Neuronal stem cell (in vitro differentiated cells): ENCODE measurements around the gene SLC9C1.
A peak's percentile ranks its signal among the peaks of the same experiment; 100 is the strongest.

Experiments used
- DNase-seq: peaks from one replicate; pipeline ENCODE4 v3.0.0-alpha.2; 2013; ENCODE audit warnings: low spot score
- H2AFZ ChIP-seq: one replicate; pipeline ENCODE4 v1.6.1; 2013; ENCODE audit warnings: mild to moderate bottlenecking, low read length, inconsistent platforms
- H2AK5ac ChIP-seq: 2 replicates; pipeline ENCODE4 v1.6.1; 2013; ENCODE audit warnings: low read depth, mild to moderate bottlenecking, inconsistent platforms, low read length, moderate library complexity, mixed read lengths
- H2BK120ac ChIP-seq: 2 replicates; pipeline ENCODE4 v1.6.1; 2013; ENCODE audit warnings: low read depth, mild to moderate bottlenecking, inconsistent platforms, low read length, moderate library complexity, mixed read lengths
- H2BK12ac ChIP-seq: one replicate; pipeline ENCODE4 v1.6.1; 2013; ENCODE audit warnings: low read length, inconsistent platforms
- H2BK15ac ChIP-seq: 2 replicates; pipeline ENCODE4 v1.6.1; 2013; ENCODE audit warnings: mild to moderate bottlenecking, low read length, inconsistent platforms, mixed read lengths
- H2BK5ac ChIP-seq: one replicate; pipeline ENCODE4 v1.6.1; 2013; ENCODE audit warnings: inconsistent platforms, mild to moderate bottlenecking, low read length, moderate library complexity
- H3K14ac ChIP-seq: one replicate; pipeline ENCODE4 v1.6.1; 2013; ENCODE audit warnings: low read length, inconsistent platforms
- H3K18ac ChIP-seq: 2 replicates; pipeline ENCODE4 v1.6.1; 2013; ENCODE audit warnings: low read length, inconsistent platforms
- H3K23ac ChIP-seq: 2 replicates; pipeline ENCODE4 v1.6.1; 2013; ENCODE audit warnings: low read depth, mild to moderate bottlenecking, mixed read lengths, low read length, inconsistent platforms; ENCODE audit not compliant: poor library complexity
- H3K27ac ChIP-seq: replicated peaks from 3 replicates; pipeline ENCODE4 v1.5.1; 2013; ENCODE audit warnings: low read length, inconsistent platforms
- H3K27me3 ChIP-seq, 3 experiments: 2 replicates each; pipeline ENCODE4 v1.6.1; 2013; ENCODE audit warnings: low read length in 3 of 3, mild to moderate bottlenecking in 2 of 3, inconsistent platforms in 1 of 3, low read depth in 1 of 3, mixed read lengths in 1 of 3, moderate library complexity in 1 of 3; ENCODE audit not compliant: control insufficient read depth in 3 of 3, insufficient read depth in 3 of 3
- H3K36me3 ChIP-seq, 2 donors: replicated peaks in 1 of 2; 2 replicates each; pipeline ENCODE4 v1.6.1; 2013; ENCODE audit warnings: low read length in 2 of 2; ENCODE audit not compliant: control insufficient read depth in 2 of 2, insufficient read depth in 2 of 2
- H3K4ac ChIP-seq: 2 replicates; pipeline ENCODE4 v1.6.1; 2013; ENCODE audit warnings: inconsistent platforms, mild to moderate bottlenecking, low read length, moderate library complexity
- H3K4me1 ChIP-seq, 2 donors: 1 replicate in 1 of 2; 2 replicates in 1 of 2; pipeline ENCODE4 v1.6.1; 2013; ENCODE audit warnings: low read length in 2 of 2, low read depth in 1 of 2; ENCODE audit not compliant: control insufficient read depth in 2 of 2, insufficient read depth in 1 of 2
- H3K4me2 ChIP-seq: one replicate; pipeline ENCODE4 v1.6.1; 2013; ENCODE audit warnings: mild to moderate bottlenecking, low read length, inconsistent platforms; ENCODE audit not compliant: insufficient read depth, poor library complexity, severe bottlenecking
- H3K4me3 ChIP-seq, 2 donors: 2 replicates each; pipeline ENCODE4 v1.5.1; 2013; ENCODE audit warnings: low read length in 2 of 2, mild to moderate bottlenecking in 2 of 2, inconsistent platforms in 1 of 2, moderate library complexity in 1 of 2
- H3K79me1 ChIP-seq: one replicate; pipeline ENCODE4 v1.6.1; 2013; ENCODE audit warnings: low read depth, mild to moderate bottlenecking, inconsistent platforms, low read length, moderate library complexity
- H3K9ac ChIP-seq: one replicate; pipeline ENCODE4 v1.6.1; 2013; ENCODE audit warnings: mild to moderate bottlenecking, low read depth, low read length, inconsistent platforms; ENCODE audit not compliant: poor library complexity
- H3K9me3 ChIP-seq, 2 donors: replicated peaks in 1 of 2; 2 replicates each; pipeline versions ENCODE3 to v1.6.1; 2013; ENCODE audit warnings: low read length in 2 of 2, mild to moderate bottlenecking in 2 of 2, inconsistent platforms in 1 of 2, low read depth in 1 of 2, mixed read lengths in 1 of 2, moderate library complexity in 1 of 2; ENCODE audit not compliant: control insufficient read depth in 2 of 2, insufficient read depth in 1 of 2
- H4K8ac ChIP-seq: one replicate; pipeline ENCODE4 v1.6.1; 2013; ENCODE audit warnings: low read depth, mild to moderate bottlenecking, inconsistent platforms, low read length, moderate library complexity
- H4K91ac ChIP-seq: one replicate; pipeline ENCODE4 v1.6.1; 2013; ENCODE audit warnings: low read length, low read depth, mild to moderate bottlenecking, inconsistent platforms; ENCODE audit not compliant: poor library complexity
- WGBS, 2 donors: extraction: QIAGEN DNeasy Blood & Tissue Kit; methylation state at CpG; one replicate each; pipeline ENCODE4 v1.1.7; 2013; ENCODE audit warnings: missing lambda C conversion rate in 2 of 2, mixed read lengths in 1 of 2; ENCODE audit not compliant: insufficient read length in 2 of 2, insufficient replicate concordance in 1 of 2; ENCODE audit errors: extremely low coverage in 2 of 2; 5-methylcytosine and 5-hydroxymethylcytosine counted together

Gene SLC9C1

GRCh38 chr3:112338727-112339056 lies 44.7 kb upstream of the SLC9C1 start:
- Histone ChIP-seq H2BK5ac (no peak overlapping the region), H2AFZ (no peak overlapping the region), H4K91ac (no peak overlapping the region), H3K4me1 (peaks cover 2 to 16% of the 10 kb centered on the region in 2 donors), H3K27me3 (no peaks in the 10 kb centered on the region), H3K79me1 (no peaks in the 10 kb centered on the region), H3K27ac (no peak overlapping the region), H2BK120ac (no peak overlapping the region), H3K4me2 (no peak overlapping the region), H3K36me3 (peaks cover 2 to 48% of the 10 kb centered on the region in 2 donors), H3K9me3 (peaks cover 2 to 27% of the 10 kb centered on the region in 2 donors), H3K18ac (no peak overlapping the region), H2BK15ac (no peak overlapping the region), H2AK5ac (no peak overlapping the region), H3K23ac (no peak overlapping the region), H2BK12ac (no peak overlapping the region), H4K8ac (no peak overlapping the region), H3K9ac (no peak overlapping the region), H3K14ac (no peak overlapping the region), H3K4me3 (no peak overlapping the region), H3K4ac (no peak overlapping the region)
- no peak for DNase-seq
- WGBS, 2 donors, result no CpG with 5 or more reads among the region's 2 CpGs

- Histone ChIP-seq H3K18ac (no peak overlapping the region), H3K4me1 (peaks cover 2 to 16% of the 10 kb centered on the region in 2 donors), H3K9me3 (peaks cover under 1 to 22% of the 10 kb centered on the region in 2 donors), H4K91ac (no peak overlapping the region), H2AFZ (no peak overlapping the region), H3K36me3 (peaks cover under 1 to 43% of the 10 kb centered on the region in 2 donors), H2AK5ac (no peak overlapping the region), H3K23ac (no peak overlapping the region), H2BK120ac (no peak overlapping the region), H2BK15ac (no peak overlapping the region), H3K4ac (no peak overlapping the region), H3K4me2 (no peak overlapping the region), H2BK12ac (no peak overlapping the region), H3K27me3 (no peaks in the 10 kb centered on the region), H3K9ac (no peak overlapping the region), H3K27ac (no peak overlapping the region), H2BK5ac (no peak overlapping the region), H4K8ac (no peak overlapping the region), H3K14ac (no peak overlapping the region), H3K4me3 (no peak overlapping the region), H3K79me1 (no peaks in the 10 kb centered on the region)
- DNase-seq, result no peak
- no CpG with 5 or more reads among the region's 6 CpGs for WGBS, 2 donors
Measured at GRCh38 chr3:112338021-112338726, 44.2 kb upstream of the SLC9C1 start.

DNA sequence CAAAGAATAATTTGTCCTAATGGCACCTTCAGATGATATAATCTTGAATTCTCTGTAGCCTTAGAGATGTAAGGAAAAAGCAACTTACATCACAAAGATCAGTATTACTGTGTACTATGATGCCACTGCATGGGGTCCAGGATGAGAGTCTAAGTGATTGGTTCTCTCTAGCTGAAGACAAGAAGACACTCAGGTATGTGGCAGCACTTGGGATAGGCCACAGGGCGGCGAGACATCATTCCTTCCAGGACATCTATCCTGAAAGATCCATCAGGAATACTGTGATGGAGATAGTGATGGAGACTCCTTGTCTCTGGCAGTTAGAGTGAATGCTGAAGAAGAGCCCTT lies 41.4 kb upstream of the SLC9C1 start:
- H3K18ac ChIP-seq, result no peak overlapping the region
- H3K36me3 ChIP-seq, result peaks cover 0 to 23% of the 10 kb centered on the region in 2 donors
- no CpG with 5 or more reads among the region's 2 CpGs for WGBS, 2 donors
- no peak overlapping the region for H2AK5ac ChIP-seq
- no peak overlapping the region for H3K4me3 ChIP-seq
- H2BK12ac ChIP-seq, result no peak overlapping the region
- H3K27me3 ChIP-seq, result no peaks in the 10 kb centered on the region
- H3K23ac ChIP-seq, result no peak overlapping the region
- H3K4ac ChIP-seq, result no peak overlapping the region
- no peak overlapping the region for H2AFZ ChIP-seq
- H3K79me1 ChIP-seq, result no peaks in the 10 kb centered on the region
- no peak for DNase-seq
- no peak overlapping the region for H2BK15ac ChIP-seq
- H2BK5ac ChIP-seq, result no peak overlapping the region
- no peak overlapping the region for H2BK120ac ChIP-seq
- H3K9ac ChIP-seq, result no peak overlapping the region
- no peak overlapping the region for H3K4me2 ChIP-seq
- H4K91ac ChIP-seq, result no peak overlapping the region
- no peak overlapping the region for H3K27ac ChIP-seq
- peaks cover 0 to 6% of the 10 kb centered on the region in 2 donors for H3K9me3 ChIP-seq
- H3K14ac ChIP-seq, result no peak overlapping the region
- no peak overlapping the region for H4K8ac ChIP-seq
- H3K4me1 ChIP-seq, result peaks cover 2 to 16% of the 10 kb centered on the region in 2 donors

DNA sequence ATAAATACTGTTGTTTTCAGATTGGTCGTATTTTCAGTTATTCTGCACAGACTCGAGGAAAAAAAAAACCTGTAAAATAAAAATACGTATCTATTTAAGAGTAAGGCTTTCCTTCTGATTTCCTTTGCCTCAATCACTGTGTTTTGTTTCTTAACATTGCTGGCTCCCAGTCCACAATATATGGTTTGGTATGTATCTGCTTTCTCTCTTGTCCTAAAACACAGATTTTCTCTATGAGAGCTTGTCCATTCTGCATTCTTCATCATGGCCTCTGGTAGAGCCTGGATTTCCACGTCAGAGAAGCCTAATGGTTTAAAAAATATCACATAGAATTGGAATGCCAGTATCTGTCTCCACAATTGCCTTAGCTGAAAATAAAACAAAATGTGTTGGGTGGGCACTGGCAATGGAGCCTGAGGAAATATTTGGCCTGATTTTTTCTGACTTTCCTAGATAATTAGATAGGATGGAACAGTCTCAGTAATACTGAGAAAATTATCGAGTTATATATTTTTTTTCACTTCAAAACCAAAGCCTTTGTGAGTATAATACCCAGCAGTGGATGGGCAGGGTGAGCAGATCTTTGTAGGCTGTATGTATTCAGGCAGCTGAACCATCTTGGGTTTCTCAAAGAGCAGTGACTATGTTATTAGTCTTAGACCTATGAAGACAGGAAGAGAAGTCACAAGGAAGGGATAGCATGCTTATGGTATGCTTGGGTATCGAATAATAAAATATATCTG lies 40.8 kb upstream of the SLC9C1 start:
- no peak overlapping the region for H3K4me2 ChIP-seq
- H3K4me1 ChIP-seq, result peaks cover 2 to 16% of the 10 kb centered on the region in 2 donors
- H3K18ac ChIP-seq, result no peak overlapping the region
- H3K4me3 ChIP-seq, result peak overlapping the region in 1 of 2 donors; percentile 64
- no peak overlapping the region for H2BK5ac ChIP-seq
- no peak overlapping the region for H2AK5ac ChIP-seq
- no peak overlapping the region for H2BK12ac ChIP-seq
- no peak overlapping the region for H4K91ac ChIP-seq
- H3K4ac ChIP-seq, result no peak overlapping the region
- no peak for DNase-seq
- H3K36me3 ChIP-seq, result peaks cover 0 to 23% of the 10 kb centered on the region in 2 donors
- peaks cover 0 to 6% of the 10 kb centered on the region in 2 donors for H3K9me3 ChIP-seq
- H2AFZ ChIP-seq, result peak overlapping the region; percentile 95
- no peak overlapping the region for H2BK120ac ChIP-seq
- no peak overlapping the region for H4K8ac ChIP-seq
- no peak overlapping the region for H3K9ac ChIP-seq
- no peak overlapping the region for H3K14ac ChIP-seq
- H3K23ac ChIP-seq, result no peak overlapping the region
- no peak overlapping the region for H2BK15ac ChIP-seq
- H3K27me3 ChIP-seq, result no peaks in the 10 kb centered on the region
- no CpG with 5 or more reads among the region's 6 CpGs for WGBS, 2 donors
- H3K79me1 ChIP-seq, result no peaks in the 10 kb centered on the region
- no peak overlapping the region for H3K27ac ChIP-seq
